H1 (cell line): Measurements from ENCODE around the gene NHEJ1. TPM values are rescaled to one million over a fixed set of nuclear protein-coding genes. Genes with fewer than 3 reads are reported as not detected.

Experiments
- ASH2L ChIP-seq: fragments of 200-600, 300-600 bp; sonication (generic); IDR thresholded peaks from one replicate; pipeline ENCODE4 v1.7.1; 2017; ENCODE audit warnings: low read length
- CHD2 ChIP-seq: IDR thresholded peaks from 2 replicates; pipeline ENCODE4 v1.6.1; 2012; ENCODE audit warnings: low read length, improper control_type of control experiment
- CREB1 ChIP-seq: IDR thresholded peaks from 2 replicates; pipeline ENCODE4 v1.6.1; 2012; ENCODE audit warnings: inconsistent platforms
- GABPA ChIP-seq: IDR thresholded peaks from 2 replicates; pipeline ENCODE4 v1.6.1; 2011; ENCODE audit warnings: mild to moderate bottlenecking, low read length, moderate library complexity, borderline replicate concordance; ENCODE audit not compliant: insufficient read depth
- HDAC2 ChIP-seq, 2 experiments: fragments of 300-600 bp in 1 of 2; sonication (generic) in 1 of 2; IDR thresholded peaks; 2 replicates each; pipeline ENCODE4 v1.6.1; 2011 to 2012; ENCODE audit warnings: low read depth in 2 of 2, low read length in 2 of 2, mild to moderate bottlenecking in 2 of 2, moderate library complexity in 2 of 2, borderline replicate concordance in 1 of 2, inconsistent platforms in 1 of 2
- SP1 ChIP-seq: IDR thresholded peaks from 2 replicates; pipeline ENCODE4 v1.6.1; 2011; ENCODE audit warnings: low read depth, low read length
- YY1 ChIP-seq: IDR thresholded peaks from 2 replicates; pipeline ENCODE4 v1.6.1; 2011; ENCODE audit warnings: low read depth, mild to moderate bottlenecking, low read length
- ZNF274 ChIP-seq: IDR thresholded peaks from 2 replicates; pipeline ENCODE4 v1.7.0; 2012; ENCODE audit warnings: low read length, borderline replicate concordance; ENCODE audit errors: extremely low read depth
- polyA plus RNA-seq, 7 experiments: library from polyadenylated mRNA; depleted of rRNA in 3 of 7; stranded (reverse) in 5 of 7; unstranded in 2 of 7; fragments of >200 nt in 5 of 7; fragments of 200-250 nt in 2 of 7; gene quantifications; 1 replicate in 5 of 7; 2 replicates in 1 of 7; 4 replicates in 1 of 7; pipeline versions ENCODE4 v1.2.1 to v1.2.3, GENCODE V29; 2011 to 2013; ENCODE audit warnings: missing spikeins in 2 of 7, mixed read lengths in 2 of 7
- total RNA-seq: library from RNA; stranded (reverse); fragmentation: NEBNext Ultra II Directional; extraction: Animal tissue kit (Norgen Biotek cat#: 25700); gene quantifications from 2 replicates; pipeline ENCODE4 v1.2.1, GENCODE V29; 2021
- TF ChIP-seq, protein P1 (sequence below): fragments of 300-600 bp; sonication (generic); IDR thresholded peaks from 2 replicates; pipeline ENCODE4 v1.7.1; 2012; ENCODE audit warnings: low read length, moderate library complexity, mild to moderate bottlenecking, inconsistent platforms; ENCODE audit not compliant: insufficient replicate concordance
- TF ChIP-seq, protein P2 (sequence below): IDR thresholded peaks from 2 replicates; pipeline ENCODE4 v1.6.1; 2012; ENCODE audit warnings: inconsistent platforms

Gene NHEJ1
- total and polyA plus RNA-seq, 2 of the 8 experiments (the other 6 are each of a cell fraction or from before 2014, with no cell fraction given) = 22.7 to 24.1 TPM

DNA sequence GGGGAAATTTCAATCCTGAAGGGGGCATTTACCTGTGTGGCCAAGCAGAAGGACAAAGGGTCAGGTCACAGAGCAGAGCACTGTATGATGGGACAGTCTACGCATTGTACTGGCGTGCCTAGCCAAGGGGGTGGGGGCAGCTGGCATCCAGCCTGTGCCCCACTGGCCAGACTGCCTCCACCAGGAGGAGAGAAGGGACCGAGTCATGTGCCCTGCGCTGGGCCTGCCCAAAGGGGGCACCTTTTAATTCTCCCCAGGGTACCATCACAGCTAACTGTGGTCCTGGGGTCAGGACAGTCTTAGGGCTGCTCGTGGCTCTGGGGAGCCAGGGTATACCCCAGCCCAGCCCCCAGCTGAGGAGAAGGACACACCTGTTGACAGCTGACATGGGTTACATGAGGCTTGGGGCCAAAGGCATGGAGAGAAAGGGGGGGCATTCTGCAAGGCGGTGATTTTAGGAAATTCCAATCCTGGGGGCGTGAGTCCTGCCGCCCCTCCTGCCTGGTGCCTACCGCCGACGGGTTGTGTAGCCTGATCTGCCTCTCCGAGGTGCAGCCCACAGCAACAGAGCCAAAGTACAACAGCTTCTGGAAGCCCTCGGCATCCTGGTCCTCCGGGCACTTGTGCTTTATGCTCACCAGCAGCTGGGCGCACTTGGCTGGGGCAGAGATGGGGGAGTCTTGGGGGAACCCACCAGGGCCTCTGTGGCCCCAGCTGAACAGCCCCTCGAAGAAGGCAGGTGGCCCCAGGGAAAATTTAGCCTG lies 130.3 kb downstream of the NHEJ1 start (continued):
- TF ChIP-seq, protein P1, sequence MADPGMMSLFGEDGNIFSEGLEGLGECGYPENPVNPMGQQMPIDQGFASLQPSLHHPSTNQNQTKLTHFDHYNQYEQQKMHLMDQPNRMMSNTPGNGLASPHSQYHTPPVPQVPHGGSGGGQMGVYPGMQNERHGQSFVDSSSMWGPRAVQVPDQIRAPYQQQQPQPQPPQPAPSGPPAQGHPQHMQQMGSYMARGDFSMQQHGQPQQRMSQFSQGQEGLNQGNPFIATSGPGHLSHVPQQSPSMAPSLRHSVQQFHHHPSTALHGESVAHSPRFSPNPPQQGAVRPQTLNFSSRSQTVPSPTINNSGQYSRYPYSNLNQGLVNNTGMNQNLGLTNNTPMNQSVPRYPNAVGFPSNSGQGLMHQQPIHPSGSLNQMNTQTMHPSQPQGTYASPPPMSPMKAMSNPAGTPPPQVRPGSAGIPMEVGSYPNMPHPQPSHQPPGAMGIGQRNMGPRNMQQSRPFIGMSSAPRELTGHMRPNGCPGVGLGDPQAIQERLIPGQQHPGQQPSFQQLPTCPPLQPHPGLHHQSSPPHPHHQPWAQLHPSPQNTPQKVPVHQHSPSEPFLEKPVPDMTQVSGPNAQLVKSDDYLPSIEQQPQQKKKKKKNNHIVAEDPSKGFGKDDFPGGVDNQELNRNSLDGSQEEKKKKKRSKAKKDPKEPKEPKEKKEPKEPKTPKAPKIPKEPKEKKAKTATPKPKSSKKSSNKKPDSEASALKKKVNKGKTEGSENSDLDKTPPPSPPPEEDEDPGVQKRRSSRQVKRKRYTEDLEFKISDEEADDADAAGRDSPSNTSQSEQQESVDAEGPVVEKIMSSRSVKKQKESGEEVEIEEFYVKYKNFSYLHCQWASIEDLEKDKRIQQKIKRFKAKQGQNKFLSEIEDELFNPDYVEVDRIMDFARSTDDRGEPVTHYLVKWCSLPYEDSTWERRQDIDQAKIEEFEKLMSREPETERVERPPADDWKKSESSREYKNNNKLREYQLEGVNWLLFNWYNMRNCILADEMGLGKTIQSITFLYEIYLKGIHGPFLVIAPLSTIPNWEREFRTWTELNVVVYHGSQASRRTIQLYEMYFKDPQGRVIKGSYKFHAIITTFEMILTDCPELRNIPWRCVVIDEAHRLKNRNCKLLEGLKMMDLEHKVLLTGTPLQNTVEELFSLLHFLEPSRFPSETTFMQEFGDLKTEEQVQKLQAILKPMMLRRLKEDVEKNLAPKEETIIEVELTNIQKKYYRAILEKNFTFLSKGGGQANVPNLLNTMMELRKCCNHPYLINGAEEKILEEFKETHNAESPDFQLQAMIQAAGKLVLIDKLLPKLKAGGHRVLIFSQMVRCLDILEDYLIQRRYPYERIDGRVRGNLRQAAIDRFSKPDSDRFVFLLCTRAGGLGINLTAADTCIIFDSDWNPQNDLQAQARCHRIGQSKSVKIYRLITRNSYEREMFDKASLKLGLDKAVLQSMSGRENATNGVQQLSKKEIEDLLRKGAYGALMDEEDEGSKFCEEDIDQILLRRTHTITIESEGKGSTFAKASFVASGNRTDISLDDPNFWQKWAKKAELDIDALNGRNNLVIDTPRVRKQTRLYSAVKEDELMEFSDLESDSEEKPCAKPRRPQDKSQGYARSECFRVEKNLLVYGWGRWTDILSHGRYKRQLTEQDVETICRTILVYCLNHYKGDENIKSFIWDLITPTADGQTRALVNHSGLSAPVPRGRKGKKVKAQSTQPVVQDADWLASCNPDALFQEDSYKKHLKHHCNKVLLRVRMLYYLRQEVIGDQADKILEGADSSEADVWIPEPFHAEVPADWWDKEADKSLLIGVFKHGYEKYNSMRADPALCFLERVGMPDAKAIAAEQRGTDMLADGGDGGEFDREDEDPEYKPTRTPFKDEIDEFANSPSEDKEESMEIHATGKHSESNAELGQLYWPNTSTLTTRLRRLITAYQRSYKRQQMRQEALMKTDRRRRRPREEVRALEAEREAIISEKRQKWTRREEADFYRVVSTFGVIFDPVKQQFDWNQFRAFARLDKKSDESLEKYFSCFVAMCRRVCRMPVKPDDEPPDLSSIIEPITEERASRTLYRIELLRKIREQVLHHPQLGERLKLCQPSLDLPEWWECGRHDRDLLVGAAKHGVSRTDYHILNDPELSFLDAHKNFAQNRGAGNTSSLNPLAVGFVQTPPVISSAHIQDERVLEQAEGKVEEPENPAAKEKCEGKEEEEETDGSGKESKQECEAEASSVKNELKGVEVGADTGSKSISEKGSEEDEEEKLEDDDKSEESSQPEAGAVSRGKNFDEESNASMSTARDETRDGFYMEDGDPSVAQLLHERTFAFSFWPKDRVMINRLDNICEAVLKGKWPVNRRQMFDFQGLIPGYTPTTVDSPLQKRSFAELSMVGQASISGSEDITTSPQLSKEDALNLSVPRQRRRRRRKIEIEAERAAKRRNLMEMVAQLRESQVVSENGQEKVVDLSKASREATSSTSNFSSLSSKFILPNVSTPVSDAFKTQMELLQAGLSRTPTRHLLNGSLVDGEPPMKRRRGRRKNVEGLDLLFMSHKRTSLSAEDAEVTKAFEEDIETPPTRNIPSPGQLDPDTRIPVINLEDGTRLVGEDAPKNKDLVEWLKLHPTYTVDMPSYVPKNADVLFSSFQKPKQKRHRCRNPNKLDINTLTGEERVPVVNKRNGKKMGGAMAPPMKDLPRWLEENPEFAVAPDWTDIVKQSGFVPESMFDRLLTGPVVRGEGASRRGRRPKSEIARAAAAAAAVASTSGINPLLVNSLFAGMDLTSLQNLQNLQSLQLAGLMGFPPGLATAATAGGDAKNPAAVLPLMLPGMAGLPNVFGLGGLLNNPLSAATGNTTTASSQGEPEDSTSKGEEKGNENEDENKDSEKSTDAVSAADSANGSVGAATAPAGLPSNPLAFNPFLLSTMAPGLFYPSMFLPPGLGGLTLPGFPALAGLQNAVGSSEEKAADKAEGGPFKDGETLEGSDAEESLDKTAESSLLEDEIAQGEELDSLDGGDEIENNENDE = no peak
- TF ChIP-seq SP1 = no peak
- no peak for TF ChIP-seq YY1
- no peak for TF ChIP-seq CREB1
- no peak for TF ChIP-seq ASH2L
- TF ChIP-seq ZNF274 = no peak
- no peak for TF ChIP-seq GABPA
- TF ChIP-seq HDAC2 (IDR thresholded peaks at IDR 0.05; ENCODE audit: borderline replicate concordance in 1 of 2, low read depth in 2 of 2, low read length in 2 of 2) = no peak
- TF ChIP-seq CHD2 = no peak
- TF ChIP-seq, protein P2, sequence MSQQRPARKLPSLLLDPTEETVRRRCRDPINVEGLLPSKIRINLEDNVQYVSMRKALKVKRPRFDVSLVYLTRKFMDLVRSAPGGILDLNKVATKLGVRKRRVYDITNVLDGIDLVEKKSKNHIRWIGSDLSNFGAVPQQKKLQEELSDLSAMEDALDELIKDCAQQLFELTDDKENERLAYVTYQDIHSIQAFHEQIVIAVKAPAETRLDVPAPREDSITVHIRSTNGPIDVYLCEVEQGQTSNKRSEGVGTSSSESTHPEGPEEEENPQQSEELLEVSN = no peak
